HepG2 (cell line): ENCODE data around the gene RNF213. TPM values are rescaled to one million over a fixed set of nuclear protein-coding genes. Genes with fewer than 3 reads are reported as not detected.

Experiments
- ADNP ChIP-seq: sonication (generic); formaldehyde crosslinking; IDR thresholded peaks from 2 replicates; pipeline ENCODE4 v1.4.0; 2020; ENCODE audit warnings: missing genetic modification reagents
- ATF7-NPFF ChIP-seq: sonication (generic); formaldehyde crosslinking; IDR thresholded peaks from 2 replicates; pipeline ENCODE4 v1.8.1; 2023; ENCODE audit warnings: mild to moderate bottlenecking, low read depth, missing genetic modification reagents, moderate library complexity
- GPBP1L1 ChIP-seq: sonication (generic); formaldehyde crosslinking; IDR thresholded peaks from 2 replicates; pipeline ENCODE4 v1.5.0; 2020; ENCODE audit warnings: mild to moderate bottlenecking, missing genetic modification reagents
- NFKB2 ChIP-seq: sonication (generic); formaldehyde crosslinking; IDR thresholded peaks from 2 replicates; pipeline ENCODE4 v1.4.0; 2020; ENCODE audit warnings: missing genetic modification reagents, borderline replicate concordance
- REL ChIP-seq: sonication (generic); formaldehyde crosslinking; conservative IDR thresholded peaks from 2 replicates; pipeline ENCODE4 v1.8.0; 2022; ENCODE audit warnings: mild to moderate bottlenecking, missing genetic modification reagents, moderate library complexity
- SCMH1 ChIP-seq: sonication (generic); formaldehyde crosslinking; IDR thresholded peaks from 2 replicates; pipeline ENCODE4 v1.9.0; 2021; ENCODE audit warnings: missing genetic modification reagents, mild to moderate bottlenecking, borderline replicate concordance
- ZBTB7B ChIP-seq: sonication (generic); formaldehyde crosslinking; IDR thresholded peaks from 2 replicates; pipeline ENCODE4 v1.4.0; 2020; ENCODE audit warnings: missing genetic modification reagents
- ZFP62 ChIP-seq: sonication (generic); formaldehyde crosslinking; IDR thresholded peaks from 2 replicates; pipeline ENCODE4 v1.4.0; 2020; ENCODE audit warnings: missing genetic modification reagents
- ZFP90 ChIP-seq: sonication (generic); formaldehyde crosslinking; IDR thresholded peaks from 2 replicates; pipeline ENCODE4 v1.8.0; 2022; ENCODE audit warnings: missing genetic modification reagents, mild to moderate bottlenecking, inconsistent platforms, borderline replicate concordance
- ZFX ChIP-seq: sonication (generic); formaldehyde crosslinking; IDR thresholded peaks from 2 replicates; pipeline ENCODE4 v1.4.0; 2020; ENCODE audit warnings: mild to moderate bottlenecking, low read depth, missing genetic modification reagents, moderate library complexity
- ZNF101 ChIP-seq: sonication (generic); formaldehyde crosslinking; IDR thresholded peaks from 2 replicates; pipeline ENCODE4 v1.4.0; 2020; ENCODE audit warnings: mild to moderate bottlenecking, low read depth, missing genetic modification reagents, borderline replicate concordance
- ZNF143 ChIP-seq: sonication (generic); formaldehyde crosslinking; IDR thresholded peaks from 2 replicates; pipeline ENCODE4 v1.4.0; 2020; ENCODE audit warnings: missing genetic modification reagents
- ZNF296 ChIP-seq: sonication (generic); formaldehyde crosslinking; conservative IDR thresholded peaks from 2 replicates; pipeline ENCODE4 v1.5.0; 2020; ENCODE audit warnings: mild to moderate bottlenecking, missing genetic modification reagents
- ZNF317 ChIP-seq: sonication (generic); formaldehyde crosslinking; IDR thresholded peaks from 2 replicates; pipeline ENCODE4 v1.5.0; 2020; ENCODE audit warnings: mild to moderate bottlenecking, missing genetic modification reagents
- ZNF33A ChIP-seq: sonication (generic); formaldehyde crosslinking; IDR thresholded peaks from 2 replicates; pipeline ENCODE4 v1.5.1; 2020; ENCODE audit warnings: missing genetic modification reagents, mild to moderate bottlenecking, moderate library complexity, borderline replicate concordance
- ZNF343 ChIP-seq: sonication (generic); formaldehyde crosslinking; IDR thresholded peaks from 2 replicates; pipeline ENCODE4 v1.4.0; 2020; ENCODE audit warnings: mild to moderate bottlenecking, missing genetic modification reagents
- ZNF468 ChIP-seq: sonication (generic); formaldehyde crosslinking; IDR thresholded peaks from 2 replicates; pipeline ENCODE4 v1.8.0; 2022; ENCODE audit warnings: mild to moderate bottlenecking, moderate library complexity, missing genetic modification reagents
- ZNF598 ChIP-seq: sonication (generic); formaldehyde crosslinking; IDR thresholded peaks from 2 replicates; pipeline ENCODE4 v1.5.1; 2020; ENCODE audit warnings: mild to moderate bottlenecking, missing genetic modification reagents, borderline replicate concordance
- ZNF660 ChIP-seq: sonication (generic); formaldehyde crosslinking; IDR thresholded peaks from 2 replicates; pipeline ENCODE4 v1.5.1; 2020; ENCODE audit warnings: mild to moderate bottlenecking, low read depth, missing genetic modification reagents, borderline replicate concordance
- polyA plus RNA-seq, 8 experiments: library from polyadenylated mRNA; depleted of rRNA in 3 of 8; stranded (reverse) in 7 of 8; unstranded in 1 of 8; fragments of >200 nt; fragmentation: Illumina TruSeq in 4 of 8; extraction: Trizol in 4 of 8; gene quantifications; 2 replicates each; pipeline versions ENCODE4 v1.2.1 to v1.2.3, GENCODE V29; 2011 to 2016; ENCODE audit warnings: low read depth in 4 of 8, missing spikeins in 1 of 8, mixed read lengths in 1 of 8; ENCODE audit not compliant: insufficient read depth in 1 of 8
- total RNA-seq, 5 experiments: library from RNA; depleted of rRNA; stranded (reverse); fragments of >200 nt; fragmentation: Illumina TruSeq; extraction: Trizol; gene quantifications; 2 replicates each; pipeline ENCODE4 v1.2.3, GENCODE V29; 2016; ENCODE audit warnings: low read depth in 1 of 5
- TF ChIP-seq, protein P1 (sequence below): IDR thresholded peaks from 2 replicates; pipeline ENCODE4 v1.6.1; 2018; ENCODE audit warnings: missing genetic modification reagents
- TF ChIP-seq, protein P2 (sequence below): sonication (generic); formaldehyde crosslinking; IDR thresholded peaks from 2 replicates; pipeline ENCODE4 v1.8.0; 2022; ENCODE audit warnings: missing genetic modification reagents, mild to moderate bottlenecking, inconsistent platforms, borderline replicate concordance
- TF ChIP-seq, protein P3 (sequence below): sonication (generic); formaldehyde crosslinking; IDR thresholded peaks from 2 replicates; pipeline ENCODE4; 2020; ENCODE audit warnings: missing genetic modification reagents, mild to moderate bottlenecking, borderline replicate concordance
- TF ChIP-seq, protein P4 (sequence below): sonication (generic); formaldehyde crosslinking; IDR thresholded peaks from 2 replicates; pipeline ENCODE4 v1.8.1; 2023; ENCODE audit warnings: mild to moderate bottlenecking, missing genetic modification reagents

Gene RNF213
- total and polyA plus RNA-seq, 2 of the 13 experiments (the other 11 are each of a cell fraction or from before 2014, with no cell fraction given) = 38.6 to 38.7 TPM

- TF ChIP-seq ZFP90 (0 out of 2 replicates have a peak, but pooled peaks have one; percentile 63), ZNF101 (no peak), ZBTB7B (CRISPR knock-in tag) (no peak), ZFX (CRISPR knock-in tag) (peak; percentile 56; the same call in 1 of the 2 replicates), SCMH1 (no peak), ZNF143 (CRISPR knock-in tag) (no peak), NFKB2 (CRISPR knock-in tag) (peak; percentile 65; the same call in 1 of the 2 replicates), ZNF317 (CRISPR knock-in tag) (no peak), REL (CRISPR knock-in tag) (no peak), ZNF598 (CRISPR knock-in tag) (0 out of 2 replicates have a peak, but pooled peaks have one; percentile 72), ATF7-NPFF (CRISPR knock-in tag) (no peak), ZNF468 (no peak), ZFP62 (no peak), ZNF33A (CRISPR knock-in tag) (no peak), ZNF296 (CRISPR knock-in tag) (no peak), ZNF660 (CRISPR knock-in tag) (no peak), ZNF343 (CRISPR knock-in tag) (no peak), GPBP1L1 (CRISPR knock-in tag) (no peak), ADNP (no peak)
- TF ChIP-seq, protein P1, sequence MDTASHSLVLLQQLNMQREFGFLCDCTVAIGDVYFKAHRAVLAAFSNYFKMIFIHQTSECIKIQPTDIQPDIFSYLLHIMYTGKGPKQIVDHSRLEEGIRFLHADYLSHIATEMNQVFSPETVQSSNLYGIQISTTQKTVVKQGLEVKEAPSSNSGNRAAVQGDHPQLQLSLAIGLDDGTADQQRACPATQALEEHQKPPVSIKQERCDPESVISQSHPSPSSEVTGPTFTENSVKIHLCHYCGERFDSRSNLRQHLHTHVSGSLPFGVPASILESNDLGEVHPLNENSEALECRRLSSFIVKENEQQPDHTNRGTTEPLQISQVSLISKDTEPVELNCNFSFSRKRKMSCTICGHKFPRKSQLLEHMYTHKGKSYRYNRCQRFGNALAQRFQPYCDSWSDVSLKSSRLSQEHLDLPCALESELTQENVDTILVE (CRISPR knock-in tag) = peak; percentile 76; the same call in 1 of the 2 replicates
- TF ChIP-seq, protein P2, sequence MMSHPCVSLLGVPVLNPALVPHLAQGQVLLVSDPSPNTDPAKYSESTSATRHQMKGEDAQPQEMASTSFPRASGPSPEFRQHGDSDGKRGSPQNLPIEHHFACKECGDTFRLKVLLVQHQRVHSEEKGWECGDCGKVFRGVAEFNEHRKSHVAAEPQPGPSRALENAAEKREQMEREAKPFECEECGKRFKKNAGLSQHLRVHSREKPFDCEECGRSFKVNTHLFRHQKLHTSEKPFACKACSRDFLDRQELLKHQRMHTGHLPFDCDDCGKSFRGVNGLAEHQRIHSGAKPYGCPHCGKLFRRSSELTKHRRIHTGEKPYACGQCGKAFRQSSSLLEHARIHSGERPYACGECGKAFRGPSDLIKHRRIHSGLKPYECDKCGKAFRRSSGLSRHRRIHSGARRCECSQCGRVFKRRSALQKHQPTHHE (CRISPR knock-in tag) = no peak
- TF ChIP-seq, protein P3, sequence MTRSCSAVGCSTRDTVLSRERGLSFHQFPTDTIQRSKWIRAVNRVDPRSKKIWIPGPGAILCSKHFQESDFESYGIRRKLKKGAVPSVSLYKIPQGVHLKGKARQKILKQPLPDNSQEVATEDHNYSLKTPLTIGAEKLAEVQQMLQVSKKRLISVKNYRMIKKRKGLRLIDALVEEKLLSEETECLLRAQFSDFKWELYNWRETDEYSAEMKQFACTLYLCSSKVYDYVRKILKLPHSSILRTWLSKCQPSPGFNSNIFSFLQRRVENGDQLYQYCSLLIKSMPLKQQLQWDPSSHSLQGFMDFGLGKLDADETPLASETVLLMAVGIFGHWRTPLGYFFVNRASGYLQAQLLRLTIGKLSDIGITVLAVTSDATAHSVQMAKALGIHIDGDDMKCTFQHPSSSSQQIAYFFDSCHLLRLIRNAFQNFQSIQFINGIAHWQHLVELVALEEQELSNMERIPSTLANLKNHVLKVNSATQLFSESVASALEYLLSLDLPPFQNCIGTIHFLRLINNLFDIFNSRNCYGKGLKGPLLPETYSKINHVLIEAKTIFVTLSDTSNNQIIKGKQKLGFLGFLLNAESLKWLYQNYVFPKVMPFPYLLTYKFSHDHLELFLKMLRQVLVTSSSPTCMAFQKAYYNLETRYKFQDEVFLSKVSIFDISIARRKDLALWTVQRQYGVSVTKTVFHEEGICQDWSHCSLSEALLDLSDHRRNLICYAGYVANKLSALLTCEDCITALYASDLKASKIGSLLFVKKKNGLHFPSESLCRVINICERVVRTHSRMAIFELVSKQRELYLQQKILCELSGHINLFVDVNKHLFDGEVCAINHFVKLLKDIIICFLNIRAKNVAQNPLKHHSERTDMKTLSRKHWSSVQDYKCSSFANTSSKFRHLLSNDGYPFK (CRISPR knock-in tag) = peak; percentile 64; the same call in 1 of the 2 replicates
- TF ChIP-seq, protein P4, sequence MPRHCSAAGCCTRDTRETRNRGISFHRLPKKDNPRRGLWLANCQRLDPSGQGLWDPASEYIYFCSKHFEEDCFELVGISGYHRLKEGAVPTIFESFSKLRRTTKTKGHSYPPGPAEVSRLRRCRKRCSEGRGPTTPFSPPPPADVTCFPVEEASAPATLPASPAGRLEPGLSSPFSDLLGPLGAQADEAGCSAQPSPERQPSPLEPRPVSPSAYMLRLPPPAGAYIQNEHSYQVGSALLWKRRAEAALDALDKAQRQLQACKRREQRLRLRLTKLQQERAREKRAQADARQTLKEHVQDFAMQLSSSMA (CRISPR knock-in tag) = no peak
Measured at GRCh38 chr17:80426671-80427326, 166.1 kb downstream of the RNF213 start (continued).
